Islet of Langerhans (tissue), 1 donor: ENCODE results near the gene TANC1.

Experiments
- FAIRE-seq: peaks from one replicate; lab custom pipeline; 2011; peaks lifted over from hg19 to GRCh38; lab: Jason Lieb, UNC

TANC1 gene

GRCh38 chr2:159196393-159196925 lies 228.0 kb downstream of the TANC1 start:
- FAIRE-seq = no peak

DNA sequence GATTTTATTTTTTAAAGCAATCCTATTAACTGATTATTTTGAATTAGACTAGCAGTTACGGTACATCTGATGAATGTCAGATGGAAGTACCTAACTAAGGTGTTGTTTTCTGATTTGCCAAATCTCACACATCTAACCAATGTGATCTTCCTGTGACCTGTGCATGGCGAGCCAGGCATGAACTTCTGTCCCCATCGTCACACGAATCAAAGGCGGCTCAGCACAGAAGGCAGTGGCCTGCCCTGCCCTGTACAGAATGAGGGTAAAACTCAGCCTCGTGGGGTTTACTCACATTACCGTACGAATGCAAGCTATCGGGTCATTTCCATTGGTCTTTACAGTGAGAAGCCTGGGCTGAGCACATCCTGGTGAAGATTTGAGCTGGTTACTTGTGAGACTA lies 230.8 kb downstream of the TANC1 start:
- no peak for FAIRE-seq

DNA sequence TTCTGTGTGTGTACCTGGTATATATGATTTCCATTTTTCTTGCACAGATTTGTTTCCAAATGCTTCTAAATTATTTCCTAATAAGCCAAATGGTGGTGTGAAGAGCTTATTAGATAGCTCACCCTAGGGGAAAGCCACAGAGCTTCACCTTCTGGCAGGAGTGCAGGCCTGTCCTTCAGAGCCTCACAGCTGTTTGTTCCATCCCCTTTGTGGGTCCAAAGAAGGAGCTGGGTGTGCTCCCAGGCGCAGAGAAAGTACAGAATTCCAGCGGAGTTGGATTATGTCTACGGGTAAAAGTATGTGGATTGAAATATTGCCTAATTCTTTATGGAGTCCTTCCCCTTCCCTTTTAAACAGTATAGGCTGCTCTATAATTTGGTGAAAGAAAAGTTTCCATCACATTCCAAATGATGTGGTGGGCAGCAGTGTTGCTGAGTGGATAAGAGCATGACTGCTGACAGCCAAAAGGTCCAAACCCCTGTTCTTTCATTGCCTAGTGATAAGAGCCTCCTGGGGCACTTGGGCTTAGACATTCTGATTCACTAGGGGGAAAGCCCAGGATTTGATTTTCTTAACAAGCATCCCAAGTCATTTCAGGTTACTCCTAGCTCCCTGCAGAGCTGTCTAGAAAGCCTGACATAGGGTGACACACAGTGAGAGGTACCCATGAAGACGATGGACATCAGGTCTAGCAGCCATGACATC lies 231.5 kb downstream of the TANC1 start:
- no peak for FAIRE-seq

- FAIRE-seq = no peak
Observed at GRCh38 chr2:159200498-159200897, 232.1 kb downstream of the TANC1 start.

- no peak for FAIRE-seq
Observed at GRCh38 chr2:159201360-159202063, 233.1 kb downstream of the TANC1 start.

GRCh38 chr2:159202568-159203071 lies 234.2 kb downstream of the TANC1 start:
- no peak for FAIRE-seq

GRCh38 chr2:159204381-159205144 lies 236.1 kb downstream of the TANC1 start:
- no peak for FAIRE-seq

DNA sequence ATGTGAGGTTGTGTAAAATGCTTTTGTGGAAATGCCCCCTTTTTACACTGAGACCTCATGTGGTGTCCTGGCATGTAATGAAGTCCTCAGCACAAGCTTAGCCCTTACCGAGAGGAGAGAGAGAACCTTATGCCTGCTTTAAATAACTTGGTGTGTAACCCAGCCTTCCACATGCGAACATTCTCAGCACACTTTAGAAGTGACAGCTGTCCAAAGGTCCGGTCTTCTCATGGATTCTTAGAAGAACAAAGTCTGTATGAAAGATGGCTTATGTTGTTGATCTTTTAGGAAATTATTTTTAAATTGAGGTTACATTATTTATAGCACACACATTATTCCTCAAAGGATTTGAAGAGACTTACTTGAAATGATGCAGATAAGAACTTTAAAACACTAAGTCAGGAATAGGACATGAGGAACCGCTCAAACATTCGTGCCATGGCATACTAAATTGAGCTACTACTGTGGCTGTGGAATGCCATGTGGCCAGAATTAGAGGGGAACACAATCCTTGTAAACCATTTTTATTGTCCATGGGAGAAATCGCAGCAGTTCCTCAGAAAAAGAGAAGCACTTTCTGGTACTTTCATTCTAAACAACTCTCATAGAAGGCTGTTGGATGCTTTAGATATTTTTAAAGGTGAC lies 238.4 kb downstream of the TANC1 start:
- no peak for FAIRE-seq

DNA sequence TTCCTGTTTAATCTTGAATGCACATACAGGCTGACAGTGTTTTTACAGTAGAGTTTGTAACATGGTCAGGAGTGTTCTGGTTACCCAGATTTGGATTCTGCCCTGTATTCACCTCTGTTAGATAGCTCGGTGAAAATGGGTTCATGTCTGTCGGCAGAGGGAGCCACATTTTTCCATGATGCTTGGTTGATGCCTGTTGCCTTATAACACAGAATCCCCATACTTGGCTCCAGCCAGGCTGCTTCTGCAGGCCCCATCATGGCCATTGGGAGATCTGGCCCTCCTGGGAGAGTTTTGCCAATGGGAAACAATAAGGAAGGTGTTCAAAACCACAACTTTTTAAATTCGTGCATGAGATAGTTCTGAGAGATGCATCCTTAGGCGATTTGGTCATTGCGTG lies 240.0 kb downstream of the TANC1 start:
- no peak for FAIRE-seq

DNA sequence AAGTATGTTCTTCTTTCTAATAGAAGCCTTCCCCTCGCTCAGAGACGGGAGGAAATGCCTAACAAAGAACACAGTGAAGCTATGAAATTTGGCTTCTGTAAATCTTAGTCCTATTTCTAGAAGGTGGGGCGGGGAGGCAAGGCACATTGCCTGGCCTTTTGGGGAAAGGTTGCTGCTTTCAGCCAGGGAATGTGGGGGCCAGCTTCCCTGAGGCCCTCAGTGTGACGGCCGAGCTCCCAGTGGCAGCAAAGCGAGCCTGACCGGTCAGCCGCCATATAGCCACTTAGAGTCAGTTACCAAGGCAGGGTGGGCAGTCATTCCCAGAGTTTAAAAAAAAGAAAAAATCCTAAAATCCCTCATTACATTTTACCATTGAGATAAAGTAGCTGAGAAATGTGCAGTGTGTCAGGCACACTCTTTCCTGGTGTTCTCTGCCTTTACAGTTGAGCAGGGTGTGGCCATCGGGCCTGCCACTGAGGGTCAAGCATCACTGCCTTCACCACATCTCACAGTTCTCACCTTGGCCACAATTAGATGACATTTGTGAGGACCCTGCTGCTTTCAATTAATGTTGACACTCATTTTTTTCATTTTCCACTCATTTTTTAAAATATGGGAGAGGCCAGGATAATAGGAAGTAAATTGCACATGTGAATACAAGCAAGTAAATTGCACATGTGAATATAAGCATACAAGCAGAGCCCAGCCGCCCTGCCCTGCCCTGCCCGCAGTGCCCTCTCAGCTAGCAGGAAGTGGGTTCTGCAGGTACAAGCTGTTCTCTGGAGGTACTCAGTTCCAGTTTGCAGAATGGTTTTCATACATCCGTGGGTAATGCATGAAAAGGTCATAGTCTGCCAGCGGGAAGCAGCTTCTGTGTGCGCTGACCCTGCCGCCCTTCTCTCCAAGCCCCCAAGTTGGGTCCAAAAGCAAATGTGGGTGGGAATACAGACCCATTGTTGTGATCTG lies 241.2 kb downstream of the TANC1 start:
- FAIRE-seq = no peak

DNA sequence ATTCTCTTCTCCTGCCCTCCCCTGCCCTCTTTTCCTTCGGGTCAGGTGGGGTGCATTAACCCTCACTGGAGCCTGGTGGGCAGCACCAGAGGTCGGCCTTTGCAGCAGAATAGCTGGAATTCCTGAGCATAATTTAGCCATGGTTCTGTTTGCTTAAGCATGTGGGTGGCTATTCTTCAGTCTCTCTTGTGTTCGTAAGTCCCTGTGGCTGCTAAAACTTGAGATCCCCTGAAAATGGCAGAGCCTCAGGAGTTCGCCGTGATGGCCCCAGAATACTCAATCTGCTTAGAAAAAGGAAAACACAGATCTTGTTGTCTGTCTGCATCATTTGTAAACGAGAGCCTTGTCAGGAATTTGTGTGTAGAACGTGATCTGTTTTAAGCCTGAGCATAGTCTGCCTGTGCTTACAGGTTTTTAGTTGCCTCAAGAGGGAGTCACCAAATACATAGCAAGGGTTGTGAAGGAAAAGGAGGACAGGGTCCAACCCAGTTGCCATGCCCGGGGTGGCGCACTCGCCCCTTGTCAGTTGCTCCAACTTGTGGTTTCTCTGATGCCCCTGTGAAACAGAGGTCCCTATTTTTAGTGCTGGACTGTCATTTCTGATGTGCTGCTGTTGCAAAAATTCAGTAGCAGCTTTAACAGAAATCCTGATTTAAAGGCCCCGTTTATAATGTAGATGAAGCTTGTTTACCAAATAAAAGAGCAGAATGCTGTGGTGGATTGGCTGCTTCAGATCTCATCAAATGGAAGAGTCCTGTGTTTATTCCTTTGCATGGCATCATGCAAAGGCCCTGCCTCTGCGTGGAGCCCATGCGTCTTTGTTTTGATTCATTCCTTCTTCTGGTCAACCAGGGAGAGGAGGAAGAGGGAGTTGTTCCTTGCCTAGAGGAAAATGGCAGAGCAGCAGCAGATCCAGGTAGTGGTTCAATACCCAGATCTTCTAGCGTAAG lies 243.3 kb downstream of the TANC1 start:
- FAIRE-seq = no peak

DNA sequence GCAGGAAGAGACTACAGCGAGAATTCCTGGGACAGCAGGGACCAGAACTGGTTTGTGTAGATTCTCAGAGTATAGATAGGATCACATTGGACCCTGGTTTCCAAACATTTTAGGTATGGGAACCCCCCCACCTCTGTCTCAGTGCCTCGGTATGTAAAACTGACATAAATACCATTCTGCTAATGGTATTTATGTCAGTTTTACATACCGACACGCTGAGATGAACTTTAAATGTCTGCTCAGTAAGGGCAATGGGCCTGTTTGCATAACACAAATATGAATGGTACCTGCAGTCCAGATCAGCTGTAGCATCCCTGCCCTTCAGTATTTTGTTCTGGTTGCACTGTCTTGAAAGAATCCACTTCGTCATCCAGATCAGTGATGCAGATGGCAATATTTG lies 244.9 kb downstream of the TANC1 start:
- FAIRE-seq = no peak

- FAIRE-seq = no peak
Observed at GRCh38 chr2:159214325-159214865, 246.0 kb downstream of the TANC1 start.

DNA sequence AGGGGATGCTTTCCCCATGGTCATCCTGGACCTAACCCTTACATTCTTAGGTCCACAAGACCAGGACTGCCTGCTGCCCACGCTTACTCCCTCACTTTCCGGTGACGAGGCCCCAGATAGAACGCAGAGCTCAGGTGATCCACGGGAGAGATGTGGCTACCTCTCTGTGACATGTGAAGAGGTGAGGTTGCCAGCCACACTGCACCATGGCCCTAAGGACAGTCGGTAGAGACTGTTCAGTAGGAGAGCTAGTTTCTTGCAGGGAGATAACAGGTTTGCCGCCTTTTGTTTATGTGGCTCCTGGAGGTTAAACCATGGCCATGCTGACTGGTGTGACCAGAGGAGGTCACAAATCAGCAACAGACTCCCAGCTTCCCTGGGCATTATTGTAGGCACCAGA lies 246.7 kb downstream of the TANC1 start:
- FAIRE-seq = no peak

DNA sequence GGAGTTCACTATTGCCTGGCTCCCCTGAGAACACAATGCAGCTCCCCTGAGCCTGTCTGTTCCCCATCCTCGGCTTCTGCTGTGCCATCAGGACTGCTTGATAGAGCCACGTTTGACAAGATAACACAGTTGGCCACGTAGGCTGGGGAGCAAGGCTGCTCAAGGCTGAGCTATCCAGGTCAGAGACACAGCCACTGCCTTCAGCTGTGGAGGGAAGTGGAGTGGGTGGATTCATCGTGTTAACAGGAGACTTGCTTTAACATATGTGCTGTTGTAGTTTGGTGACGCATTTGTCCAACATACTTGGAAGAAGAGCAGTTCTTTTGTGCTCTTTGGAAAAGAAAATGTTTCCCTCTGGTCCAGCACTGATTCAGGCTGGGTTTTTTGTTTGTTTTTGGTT lies 249.2 kb downstream of the TANC1 start:
- no peak for FAIRE-seq

- no peak for FAIRE-seq
Observed at GRCh38 chr2:159218389-159218788, 249.9 kb downstream of the TANC1 start.

DNA sequence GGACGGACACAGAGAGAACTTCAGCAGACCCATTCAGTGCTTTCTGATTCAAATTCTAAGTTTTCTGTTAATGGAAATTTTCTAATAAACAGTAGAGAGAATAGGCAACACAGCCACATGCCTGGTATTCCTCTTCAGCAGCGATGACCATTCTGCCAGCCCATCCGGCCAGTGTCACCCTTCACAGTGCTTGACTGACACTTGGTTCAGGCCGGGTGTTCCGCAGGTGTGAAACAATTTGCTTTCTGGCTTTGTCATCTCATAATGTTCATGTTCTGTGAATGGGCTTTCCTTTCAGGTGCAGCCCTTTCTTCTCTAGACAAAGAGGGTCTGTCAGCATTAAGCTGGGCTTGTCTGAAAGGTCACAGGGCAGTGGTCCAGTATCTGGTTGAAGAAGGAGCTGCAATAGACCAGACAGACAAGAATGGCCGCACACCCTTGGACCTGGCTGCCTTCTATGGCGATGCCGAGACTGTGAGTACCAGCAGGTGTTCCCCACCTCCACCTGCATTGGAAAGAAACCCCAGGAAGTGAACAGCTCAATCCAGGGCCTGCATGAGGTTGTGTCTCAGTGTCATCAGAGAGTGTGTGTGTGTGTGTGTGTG lies 251.1 kb downstream of the TANC1 start:
- FAIRE-seq = no peak

DNA sequence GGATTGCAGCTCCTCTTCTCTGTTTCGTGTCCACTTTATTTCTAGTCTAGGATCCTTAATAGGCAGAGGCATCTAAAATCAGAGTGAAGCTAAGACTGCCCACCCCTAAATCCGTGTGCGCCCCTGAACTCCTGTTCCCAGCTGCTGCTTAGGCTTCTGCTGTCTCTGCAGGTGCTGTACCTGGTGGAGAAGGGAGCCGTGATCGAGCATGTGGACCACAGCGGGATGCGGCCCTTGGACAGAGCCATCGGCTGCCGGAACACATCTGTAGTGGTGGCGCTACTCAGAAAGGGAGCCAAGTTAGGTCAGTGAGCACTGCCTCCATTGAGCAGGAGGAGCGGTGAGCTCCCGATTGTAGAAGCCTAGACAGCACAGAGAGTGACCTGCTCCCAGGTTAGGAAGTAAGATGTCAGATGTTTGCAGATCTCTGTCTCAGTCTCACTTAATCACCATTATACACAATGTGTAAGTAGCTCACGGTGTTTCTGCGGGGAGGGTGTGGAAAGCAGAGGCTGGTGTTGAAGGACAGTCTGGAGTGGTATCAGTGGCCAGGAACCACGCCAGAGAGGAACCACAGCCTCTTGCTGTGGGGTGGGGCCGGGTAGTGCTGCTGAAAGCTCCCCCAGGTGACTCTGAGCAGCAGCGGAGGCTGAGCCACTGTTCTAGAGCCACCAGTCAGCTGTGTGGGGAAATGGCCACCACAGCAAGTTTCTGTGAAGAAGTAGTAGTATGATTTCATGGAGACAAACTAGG lies 255.8 kb downstream of the TANC1 start:
- FAIRE-seq = no peak
